Uterus (tissue), 4 donors: Measurements from ENCODE around the gene GRM8. TPM values are rescaled to one million over a fixed set of nuclear protein-coding genes. Genes with fewer than 3 reads are reported as not detected.

Experiments
- DNase-seq, 2 donors: peaks; one replicate each; pipeline ENCODE4 v3.0.0-alpha.2; 2019 to 2020
- H3K27ac ChIP-seq, 2 donors: fragments of 200-600 bp; sonication (generic); 1 replicate in 1 of 2; 2 replicates in 1 of 2; pipeline ENCODE4 v1.5.1; 2016 to 2018
- H3K27me3 ChIP-seq, 2 donors: fragments of 200-600 bp; sonication (generic); one replicate each; pipeline ENCODE4 v1.5.1; 2018 to 2019; ENCODE audit warnings: control low read depth in 1 of 2
- H3K36me3 ChIP-seq, 2 donors: fragments of 200-600 bp; sonication (generic); one replicate each; pipeline ENCODE4 v1.5.1; 2019; ENCODE audit warnings: control low read depth in 1 of 2
- H3K4me1 ChIP-seq, 2 donors: fragments of 200-600 bp; sonication (generic); one replicate each; pipeline ENCODE4 v1.5.1; 2018 to 2019; ENCODE audit warnings: control low read depth in 1 of 2
- H3K4me3 ChIP-seq, 2 donors: fragments of 200-600 bp; sonication (generic); 1 replicate in 1 of 2; 2 replicates in 1 of 2; pipeline ENCODE4 v1.5.1; 2018 to 2019; ENCODE audit warnings: mild to moderate bottlenecking in 1 of 2
- H3K9me3 ChIP-seq, 2 donors: fragments of 200-600 bp; sonication (generic); one replicate each; pipeline ENCODE4 v1.5.1; 2019; ENCODE audit warnings: control low read depth in 1 of 2
- CTCF ChIP-seq, 4 experiments: fragments of 200-600 bp in 2 of 4; fragments of 450-650 bp in 2 of 4; sonication (generic) in 2 of 4; IDR thresholded peaks; one replicate each; pipeline ENCODE4 v1.5.1; 2016 to 2019; ENCODE audit warnings: antibody characterized with exemption in 4 of 4, mild to moderate bottlenecking in 2 of 4, moderate library complexity in 1 of 4
- POLR2A ChIP-seq, 2 donors: fragments of 450-650 bp; IDR thresholded peaks; one replicate each; pipeline ENCODE4 v1.6.1; 2016; ENCODE audit warnings: antibody characterized with exemption in 2 of 2, mild to moderate bottlenecking in 1 of 2, moderate library complexity in 1 of 2
- intact Hi-C: fragments of 100-400 bp; cut with DNase I; formaldehyde crosslinking; loops from one replicate; pipeline ENCODE4 v1.15.1; 2023; ENCODE audit warnings: low total_unique reads
- total RNA-seq, 4 donors: library from RNA; depleted of rRNA in 3 of 4; stranded (reverse); fragments of >200 nt in 3 of 4; gene quantifications; one replicate each; pipeline versions ENCODE4 v1.1.0 to v1.2.4, GENCODE V29; 2014 to 2023
- donor health status: DM: yes; HTN: yes; CAD: no.

The GRM8 gene
- total RNA-seq, 4 donors from 2014 or later = 3.9 TPM; not detected in 3

- intact Hi-C loops = no loop called here
- Histone ChIP-seq H3K9me3 (no peaks in the 10 kb centered on the region), H3K27me3 (no peaks in the 10 kb centered on the region), H3K4me3 (no peak overlapping the region), H3K4me1 (no peaks in the 10 kb centered on the region), H3K36me3 (no peaks in the 10 kb centered on the region), H3K27ac (no peak overlapping the region)
- DNase-seq = no peak
- TF ChIP-seq CTCF (IDR thresholded peaks at IDR 0.05) (no peak), POLR2A (IDR thresholded peaks at IDR 0.05) (no peak)
Measured at GRCh38 chr7:126541406-126541805, 711.3 kb downstream of the GRM8 start.

- intact Hi-C loops = no loop called here
- H3K4me1 ChIP-seq = no peaks in the 10 kb centered on the region
- H3K27ac ChIP-seq = no peak overlapping the region
- DNase-seq = no peak
- no peak overlapping the region for H3K4me3 ChIP-seq
- TF ChIP-seq CTCF (IDR thresholded peaks at IDR 0.05) (no peak), POLR2A (IDR thresholded peaks at IDR 0.05) (no peak)
- no peaks in the 10 kb centered on the region for H3K36me3 ChIP-seq
- H3K9me3 ChIP-seq = no peaks in the 10 kb centered on the region
- H3K27me3 ChIP-seq = no peaks in the 10 kb centered on the region
Measured at GRCh38 chr7:126535176-126535575, 717.6 kb downstream of the GRM8 start.

GRCh38 chr7:126533715-126534114, 719.0 kb downstream of the GRM8 start:
- TF ChIP-seq POLR2A (IDR thresholded peaks at IDR 0.05) (no peak), CTCF (IDR thresholded peaks at IDR 0.05) (no peak)
- Histone ChIP-seq H3K36me3 (no peaks in the 10 kb centered on the region), H3K9me3 (no peaks in the 10 kb centered on the region), H3K4me3 (no peak overlapping the region), H3K27me3 (no peaks in the 10 kb centered on the region), H3K4me1 (no peaks in the 10 kb centered on the region), H3K27ac (no peak overlapping the region)
- intact Hi-C loops = no loop called here
- DNase-seq = no peak

GRCh38 chr7:126529833-126530232, 722.9 kb downstream of the GRM8 start:
- DNase-seq = no peak
- no peaks in the 10 kb centered on the region for H3K36me3 ChIP-seq
- no peaks in the 10 kb centered on the region for H3K27me3 ChIP-seq
- no peaks in the 10 kb centered on the region for H3K4me1 ChIP-seq
- TF ChIP-seq POLR2A (IDR thresholded peaks at IDR 0.05) (no peak), CTCF (IDR thresholded peaks at IDR 0.05) (no peak)
- H3K27ac ChIP-seq = no peak overlapping the region
- intact Hi-C loops = no loop called here
- no peaks in the 10 kb centered on the region for H3K9me3 ChIP-seq
- H3K4me3 ChIP-seq = no peak overlapping the region

- Histone ChIP-seq H3K36me3 (no peaks in the 10 kb centered on the region), H3K27me3 (no peaks in the 10 kb centered on the region), H3K27ac (no peak overlapping the region), H3K4me3 (no peak overlapping the region), H3K9me3 (no peaks in the 10 kb centered on the region), H3K4me1 (no peaks in the 10 kb centered on the region)
- intact Hi-C loops = no loop called here
- TF ChIP-seq CTCF (IDR thresholded peaks at IDR 0.05) (no peak), POLR2A (IDR thresholded peaks at IDR 0.05) (no peak)
- no peak for DNase-seq
Measured at GRCh38 chr7:126529254-126529653, 723.5 kb downstream of the GRM8 start.
